ENCODE data around the gene EIF3M. TPM values are rescaled to one million over a fixed set of nuclear protein-coding genes. Genes with fewer than 3 reads are reported as not detected.

EIF3M gene
- total RNA-seq, 4 donors from 2014 or later: 226 to 489 (median 396) TPM

GRCh38 chr11:32555895-32556294 lies 27.7 kb upstream of the EIF3M start:
- no peak for DNase-seq (ENCODE audit: low spot score in 2 of 2)
- Histone ChIP-seq H3K4me3 (no peak overlapping the region), H3K4me1 (no peaks in the 10 kb centered on the region), H3K36me3 (no peaks in the 10 kb centered on the region), H3K27me3 (no peaks in the 10 kb centered on the region), H3K9me3 (no peaks in the 10 kb centered on the region), H3K27ac (no peak overlapping the region)
- TF ChIP-seq POLR2A (IDR thresholded peaks at IDR 0.05): no peak
- WGBS: 93% methylated on average over 7 of the region's 7 CpGs

GRCh38 chr11:32561835-32562234 lies 21.8 kb upstream of the EIF3M start:
- Histone ChIP-seq H3K9me3 (no peaks in the 10 kb centered on the region), H3K4me3 (no peak overlapping the region), H3K4me1 (no peaks in the 10 kb centered on the region), H3K36me3 (no peaks in the 10 kb centered on the region), H3K27me3 (no peaks in the 10 kb centered on the region), H3K27ac (no peak overlapping the region)
- TF ChIP-seq POLR2AphosphoS5 (IDR thresholded peaks at IDR 0.05): no peak
- TF ChIP-seq CTCF (IDR thresholded peaks at IDR 0.05): no peak
- TF ChIP-seq EP300 (IDR thresholded peaks at IDR 0.05): no peak
- no peak for TF ChIP-seq POLR2A (IDR thresholded peaks at IDR 0.05)
- no peak for DNase-seq (ENCODE audit: low spot score in 2 of 2)
- WGBS: 93% methylated on average over 11 of the region's 11 CpGs

GRCh38 chr11:32562839-32563599 lies 20.6 kb upstream of the EIF3M start:
- Histone ChIP-seq H3K4me1 (no peaks in the 10 kb centered on the region), H3K36me3 (no peaks in the 10 kb centered on the region), H3K4me3 (no peak overlapping the region), H3K9me3 (no peaks in the 10 kb centered on the region), H3K27me3 (no peaks in the 10 kb centered on the region), H3K27ac (no peak overlapping the region)
- no peak for TF ChIP-seq POLR2AphosphoS5 (IDR thresholded peaks at IDR 0.05)
- no peak for TF ChIP-seq CTCF (IDR thresholded peaks at IDR 0.05)
- TF ChIP-seq POLR2A (IDR thresholded peaks at IDR 0.05): no peak
- 82% methylated on average over 10 of the region's 10 CpGs for WGBS
- no peak for DNase-seq (ENCODE audit: low spot score in 2 of 2)

- 85% methylated on average over 3 of the region's 3 CpGs for WGBS
- no peaks in the 10 kb centered on the region for H3K9me3 ChIP-seq
- H3K4me3 ChIP-seq: no peak overlapping the region
- no peak for DNase-seq (ENCODE audit: low spot score in 2 of 2)
- TF ChIP-seq CTCF (IDR thresholded peaks at IDR 0.05): no peak
- no peak for TF ChIP-seq EP300 (IDR thresholded peaks at IDR 0.05)
- TF ChIP-seq POLR2AphosphoS5 (IDR thresholded peaks at IDR 0.05): no peak
- no peak for TF ChIP-seq POLR2A (IDR thresholded peaks at IDR 0.05)
- no peaks in the 10 kb centered on the region for H3K4me1 ChIP-seq
- no peak overlapping the region for H3K27ac ChIP-seq
- H3K36me3 ChIP-seq: no peaks in the 10 kb centered on the region
- no peaks in the 10 kb centered on the region for H3K27me3 ChIP-seq
Observed at GRCh38 chr11:32563600-32563959, 20.1 kb upstream of the EIF3M start.

GRCh38 chr11:32566517-32566916 lies 17.1 kb upstream of the EIF3M start:
- 88% methylated on average over 2 of the region's 2 CpGs for WGBS

More at GRCh38 chr11:32566517-32566916, 17.1 kb upstream of the EIF3M start:
- Histone ChIP-seq H3K4me3 (no peak overlapping the region), H3K4me1 (no peaks in the 10 kb centered on the region), H3K27me3 (peaks cover 2% of the 10 kb centered on the region), H3K27ac (no peak overlapping the region), H3K9me3 (no peaks in the 10 kb centered on the region), H3K36me3 (no peaks in the 10 kb centered on the region)
- DNase-seq (ENCODE audit: low spot score in 2 of 2): no peak
- no peak for TF ChIP-seq POLR2AphosphoS5 (IDR thresholded peaks at IDR 0.05)
- no peak for TF ChIP-seq EP300 (IDR thresholded peaks at IDR 0.05)
- no peak for TF ChIP-seq CTCF (IDR thresholded peaks at IDR 0.05)
- TF ChIP-seq POLR2A (IDR thresholded peaks at IDR 0.05): no peak

Data from suprapubic skin (tissue), 4 donors.